Gastrocnemius medialis (tissue), 4 donors: ENCODE data around the gene APOBEC3C. TPM values are rescaled to one million over a fixed set of nuclear protein-coding genes. Genes with fewer than 3 reads are reported as not detected.

Source experiments
- ATAC-seq, 2 donors: fragments of 150-250 bp; one replicate each; pipeline ENCODE4 v1.9.1; 2016
- DNase-seq, 2 donors: peaks; one replicate each; pipeline ENCODE4 v3.0.0-alpha.2; 2019
- H3K27ac ChIP-seq, 4 donors: fragments of 200-600 bp; sonication (generic); 1 replicate in 1 of 4; 2 replicates in 3 of 4; pipeline ENCODE4 v1.5.1; 2016 to 2018; ENCODE audit warnings: mild to moderate bottlenecking in 2 of 4, moderate library complexity in 1 of 4
- H3K27me3 ChIP-seq, 3 donors: fragments of 200-600 bp; sonication (generic) in 2 of 3; 1 replicate in 1 of 3; 2 replicates in 2 of 3; pipeline versions ENCODE4 v1.5.1 to v1.6.0; 2016 to 2019; ENCODE audit warnings: mild to moderate bottlenecking in 1 of 3, moderate library complexity in 1 of 3
- H3K36me3 ChIP-seq, 2 donors: fragments of 200-600 bp; sonication (generic) in 1 of 2; one replicate each; pipeline ENCODE4 v1.5.1; 2017 to 2018
- H3K4me1 ChIP-seq, 2 donors: fragments of 200-600 bp; sonication (generic) in 1 of 2; one replicate each; pipeline ENCODE4 v1.5.1; 2016 to 2017; ENCODE audit warnings: mild to moderate bottlenecking in 2 of 2
- H3K4me3 ChIP-seq, 4 donors: fragments of 200-600 bp; sonication (generic) in 3 of 4; 1 replicate in 1 of 4; 2 replicates in 3 of 4; pipeline ENCODE4 v1.5.1; 2016 to 2019; ENCODE audit warnings: mild to moderate bottlenecking in 2 of 4
- H3K9me3 ChIP-seq, 3 donors: fragments of 200-600 bp; sonication (generic) in 2 of 3; 1 replicate in 1 of 3; 2 replicates in 2 of 3; pipeline ENCODE4 v1.5.1; 2016 to 2019
- CTCF ChIP-seq, 5 experiments: fragments of 450-650 bp in 3 of 5; fragments of 200-600 bp in 2 of 5; sonication (generic) in 2 of 5; IDR thresholded peaks in 4 of 5; conservative IDR thresholded peaks in 1 of 5; 1 replicate in 4 of 5; 2 replicates in 1 of 5; pipeline ENCODE4 v1.5.1; 2016 to 2019; ENCODE audit warnings: antibody characterized with exemption in 5 of 5, mild to moderate bottlenecking in 3 of 5, moderate library complexity in 3 of 5
- POLR2A ChIP-seq, 2 donors: fragments of 450-650 bp; IDR thresholded peaks; one replicate each; pipeline ENCODE4 v1.6.1; 2017; ENCODE audit warnings: antibody characterized with exemption in 2 of 2, mild to moderate bottlenecking in 2 of 2, moderate library complexity in 2 of 2
- in situ Hi-C, 4 donors: fragments of 200-750 bp; cut with MboI; loops; one replicate each; pipeline versions ENCODE4 v1.15.0 to v1.8.0; 2017; ENCODE audit warnings: low sequenced_read_pairs in 4 of 4
- intact Hi-C: fragments of 100-400 bp; cut with DNase I; formaldehyde crosslinking; loops from one replicate; pipeline ENCODE4 v1.15.1; 2023; ENCODE audit warnings: low total_unique reads
- total RNA-seq, 4 donors: library from RNA; depleted of rRNA; stranded (reverse); fragments of >200 nt; gene quantifications; one replicate each; pipeline versions ENCODE4 v1.1.0 to v1.2.3, GENCODE V29; 2016

Gene APOBEC3C
- total RNA-seq, 4 donors from 2014 or later = 0.58 to 1.5 (median 1.0) TPM

- no peaks in the 10 kb centered on the region for H3K4me1 ChIP-seq
- no peak for TF ChIP-seq CTCF (IDR thresholded peaks at IDR 0.05 in 4 of 5, conservative IDR thresholded peaks at IDR 0.05 in 1 of 5)
- TF ChIP-seq POLR2A (IDR thresholded peaks at IDR 0.05) = no peak
- ATAC-seq (no peak), DNase-seq (no peak)
- in situ Hi-C loops (no loop called here), intact Hi-C loops (no loop called here)
- H3K4me3 ChIP-seq = no peak overlapping the region
- H3K9me3 ChIP-seq = no peaks in the 10 kb centered on the region
- H3K27ac ChIP-seq = no peak overlapping the region
- peaks cover 0 to 7% (median 0%) of the 10 kb centered on the region in 3 donors for H3K27me3 ChIP-seq
- no peaks in the 10 kb centered on the region for H3K36me3 ChIP-seq
Measured at GRCh38 chr22:38970551-38970950, 43.5 kb upstream of the APOBEC3C start.

DNA sequence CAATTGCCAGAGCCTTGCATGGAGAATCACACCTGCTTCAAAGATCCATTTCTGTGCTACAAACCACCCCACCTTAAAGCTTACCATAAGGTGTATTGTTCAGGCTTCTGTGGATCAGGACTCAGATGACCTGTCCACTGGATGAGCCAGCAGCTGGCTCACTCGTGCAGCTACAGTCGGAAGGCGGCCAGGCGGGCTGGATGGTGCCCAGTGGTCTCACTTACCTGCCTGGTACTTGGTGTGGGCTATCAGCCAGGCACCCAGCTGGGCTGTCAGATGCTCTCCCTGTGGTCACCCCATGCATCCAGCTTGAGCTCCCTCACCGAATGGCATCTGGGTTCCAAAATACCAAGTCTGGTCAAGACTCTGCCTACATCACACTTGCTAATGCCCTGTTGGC, 42.9 kb upstream of the APOBEC3C start:
- Histone ChIP-seq H3K27ac (no peak overlapping the region), H3K27me3 (peaks cover 0 to 7% (median 0%) of the 10 kb centered on the region in 3 donors), H3K9me3 (no peaks in the 10 kb centered on the region), H3K4me1 (no peaks in the 10 kb centered on the region), H3K36me3 (no peaks in the 10 kb centered on the region), H3K4me3 (no peak overlapping the region)
- DNase-seq = no peak
- ATAC-seq = no peak
- in situ Hi-C loops = no loop called here
- intact Hi-C loops = no loop called here
- TF ChIP-seq POLR2A (IDR thresholded peaks at IDR 0.05) = no peak
- no peak for TF ChIP-seq CTCF (IDR thresholded peaks at IDR 0.05 in 4 of 5, conservative IDR thresholded peaks at IDR 0.05 in 1 of 5)

DNA sequence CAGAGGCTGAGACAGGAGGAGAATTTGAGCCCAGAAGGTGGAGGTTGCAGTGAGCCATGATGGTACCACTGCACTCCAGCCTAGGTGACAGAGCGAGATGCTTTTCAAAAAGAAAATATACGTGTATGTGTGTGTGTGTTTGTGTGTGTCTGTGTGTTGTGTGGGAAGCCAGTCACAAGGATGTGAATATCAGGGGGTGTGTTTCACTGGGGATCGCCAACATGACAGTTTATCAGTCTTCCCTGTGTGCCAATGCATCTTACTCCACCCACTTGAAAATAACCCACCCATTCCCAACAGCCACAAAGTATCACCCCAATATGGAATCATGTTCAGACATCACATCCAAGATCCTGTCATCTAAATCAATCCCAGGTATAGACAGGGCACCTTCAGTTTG, 42.3 kb upstream of the APOBEC3C start:
- TF ChIP-seq POLR2A (IDR thresholded peaks at IDR 0.05) (no peak), CTCF (IDR thresholded peaks at IDR 0.05 in 4 of 5, conservative IDR thresholded peaks at IDR 0.05 in 1 of 5) (no peak)

GRCh38 chr22:38972558-38972957, 41.5 kb upstream of the APOBEC3C start:
- no peak for ATAC-seq
- Histone ChIP-seq H3K4me3 (no peak overlapping the region), H3K27ac (no peak overlapping the region), H3K9me3 (no peaks in the 10 kb centered on the region), H3K4me1 (no peaks in the 10 kb centered on the region), H3K27me3 (peaks cover 0 to 7% (median 0%) of the 10 kb centered on the region in 3 donors), H3K36me3 (no peaks in the 10 kb centered on the region)
- intact Hi-C loops = no loop called here
- DNase-seq = no peak
- TF ChIP-seq CTCF (IDR thresholded peaks at IDR 0.05 in 4 of 5, conservative IDR thresholded peaks at IDR 0.05 in 1 of 5) = no peak
- no peak for TF ChIP-seq POLR2A (IDR thresholded peaks at IDR 0.05)
- in situ Hi-C loops = no loop called here

More for the DNA sequence above, 42.3 kb upstream of the APOBEC3C start:
- no peak overlapping the region for H3K4me3 ChIP-seq
- in situ Hi-C loops = no loop called here
- H3K9me3 ChIP-seq = no peaks in the 10 kb centered on the region
- ATAC-seq = no peak
- peaks cover 0 to 7% (median 0%) of the 10 kb centered on the region in 3 donors for H3K27me3 ChIP-seq
- no peaks in the 10 kb centered on the region for H3K4me1 ChIP-seq
- no peak overlapping the region for H3K27ac ChIP-seq
- intact Hi-C loops = no loop called here
- H3K36me3 ChIP-seq = no peaks in the 10 kb centered on the region
- DNase-seq = no peak
